ENCODE measurements around the gene LRRC2.
"Not testable (repeated sequence)": the region's sequence is repeated elsewhere in the genome, so short reads cannot be mapped to it uniquely, and the experiment has no call there.

LRRC2 gene

GRCh38 chr3:46580675-46581074, 14.6 kb upstream of the LRRC2 start:
- no peak for DNase-seq

- DNase-seq = no peak
Measured at GRCh38 chr3:46579756-46580286, 13.7 kb upstream of the LRRC2 start.

- no peak for DNase-seq
Measured at GRCh38 chr3:46578973-46579755, 13.1 kb upstream of the LRRC2 start.

GRCh38 chr3:46577580-46578249, 11.6 kb upstream of the LRRC2 start:
- not testable (repeated sequence) for DNase-seq

GRCh38 chr3:46576879-46577278, 10.8 kb upstream of the LRRC2 start:
- no peak for DNase-seq

- DNase-seq = no peak
Measured at GRCh38 chr3:46576386-46576785, 10.3 kb upstream of the LRRC2 start.

GRCh38 chr3:46575577-46576222, 9.6 kb upstream of the LRRC2 start:
- DNase-seq = no peak

GRCh38 chr3:46574881-46575576, 8.9 kb upstream of the LRRC2 start:
- DNase-seq = no peak

- no peak for DNase-seq
Measured at GRCh38 chr3:46574243-46574646, 8.1 kb upstream of the LRRC2 start.

GRCh38 chr3:46573701-46574100, 7.6 kb upstream of the LRRC2 start:
- no peak for DNase-seq

- DNase-seq = no peak
Measured at GRCh38 chr3:46571684-46572083, 5.6 kb upstream of the LRRC2 start.

GRCh38 chr3:46565607-46566039, 479 bp downstream of the LRRC2 start:
- DNase-seq = no peak

- no peak for DNase-seq
Measured at GRCh38 chr3:46565077-46565476, 1.0 kb downstream of the LRRC2 start.

GRCh38 chr3:46564190-46565021, 1.7 kb downstream of the LRRC2 start:
- DNase-seq = no peak

- DNase-seq = no peak
Measured at GRCh38 chr3:46561951-46562350, 4.2 kb downstream of the LRRC2 start.

- no peak for DNase-seq
Measured at GRCh38 chr3:46561511-46561910, 4.6 kb downstream of the LRRC2 start.

- DNase-seq = no peak
Measured at GRCh38 chr3:46559091-46559704, 6.9 kb downstream of the LRRC2 start.

GRCh38 chr3:46558184-46559043, 7.7 kb downstream of the LRRC2 start:
- DNase-seq = peak; percentile 75

GRCh38 chr3:46557814-46558183, 8.3 kb downstream of the LRRC2 start:
- DNase-seq = no peak

GRCh38 chr3:46553154-46553553, 12.9 kb downstream of the LRRC2 start:
- no peak for DNase-seq

- no peak for DNase-seq
Measured at GRCh38 chr3:46552538-46552937, 13.6 kb downstream of the LRRC2 start.
